K562 (cell line): ENCODE results near the gene ZFP82. TPM values are rescaled to one million over a fixed set of nuclear protein-coding genes. Genes with fewer than 3 reads are reported as not detected.

ENCODE experiments used
- ATAC-seq: fragments of 200-7000 bp; cut with Tn5 transposase; 3 replicates; pipeline ENCODE4 v1.9.1; 2020; ENCODE audit warnings: moderate library complexity
- BruUV-seq: library from RNA; stranded (reverse); fragments of 400-500 nt; replicated peaks from 2 replicates; lab custom pipeline; 2021; lab: Mats Ljungman, UMichigan
- CTCF ChIA-PET: fragments of 300-600 bp; formaldehyde crosslinking; extraction: SDS; loops from one replicate; lab custom pipeline; 2021; ENCODE audit warnings: low intra/inter-chr PET ratio; lab: Yijun Ruan, JAX
- POLR2A ChIA-PET: fragments of 300-600, 350-650 bp; sonication (Branson Sonifier 250); formaldehyde crosslinking; extraction: SDS; loops from one replicate; lab custom pipeline; 2021; ENCODE audit warnings: antibody characterized with exemption, inconsistent platforms; lab: Yijun Ruan, JAX
- DNase-seq, 4 experiments: peaks; one replicate each; pipeline versions ENCODE4 v3.0.0 to v3.0.0-alpha.2; 2011 to 2018; ENCODE audit warnings: low spot score in 3 of 4, mixed read lengths in 3 of 4; ENCODE audit errors: extremely low read depth in 1 of 4
- FAIRE-seq: peaks from 2 replicates; lab custom pipeline; 2011; peaks lifted over from hg19 to GRCh38; lab: Jason Lieb, UNC
- H2AFZ ChIP-seq: 2 replicates; pipeline ENCODE4 v1.6.0; 2011; ENCODE audit warnings: low read depth, low read length, control low read depth, inconsistent platforms
- H3K27ac ChIP-seq: fragments of 200-600 bp; 3 replicates; pipeline ENCODE4 v1.8.0; 2011; ENCODE audit warnings: low read depth, mild to moderate bottlenecking, control low read depth, inconsistent platforms, low read length, moderate library complexity, mixed read lengths; ENCODE audit errors: extremely low read depth
- H3K27me3 ChIP-seq, 2 experiments: fragments of 300-600 bp in 1 of 2; 2 replicates in 1 of 2; 3 replicates in 1 of 2; pipeline versions ENCODE4 v1.6.0 to v1.8.0; 2011; ENCODE audit warnings: inconsistent platforms in 2 of 2, low read length in 2 of 2, mild to moderate bottlenecking in 1 of 2, mixed read lengths in 1 of 2, moderate library complexity in 1 of 2; ENCODE audit not compliant: control insufficient read depth in 2 of 2, insufficient read depth in 2 of 2
- H3K36me3 ChIP-seq: fragments of 300-600 bp; 3 replicates; pipeline ENCODE4 v1.8.0; 2011; ENCODE audit warnings: mild to moderate bottlenecking, low read length, inconsistent platforms; ENCODE audit not compliant: control insufficient read depth, insufficient read depth
- H3K4me1 ChIP-seq, 2 experiments: fragments of 200-600 bp in 1 of 2; replicated peaks in 1 of 2; 2 replicates in 1 of 2; 3 replicates in 1 of 2; pipeline versions ENCODE4 v1.5.1 to v1.8.0; 2011; ENCODE audit warnings: inconsistent platforms in 2 of 2, low read length in 2 of 2, mild to moderate bottlenecking in 1 of 2, mixed read lengths in 1 of 2, moderate library complexity in 1 of 2; ENCODE audit not compliant: control insufficient read depth in 2 of 2, insufficient read depth in 2 of 2
- H3K4me2 ChIP-seq: 2 replicates; pipeline ENCODE4 v1.6.1; 2011; ENCODE audit warnings: low read length, control low read depth, inconsistent platforms, mixed read lengths; ENCODE audit not compliant: insufficient read depth
- H3K4me3 ChIP-seq: fragments of 200-600 bp; sonication (generic), shearing (Covaris generic); 2 replicates; pipeline ENCODE4 v1.5.1; 2016; ENCODE audit warnings: control low read depth, inconsistent platforms
- H3K79me2 ChIP-seq: fragments of 200-600 bp; 3 replicates; pipeline ENCODE4 v1.8.0; 2011; ENCODE audit warnings: low read length, inconsistent platforms; ENCODE audit not compliant: control insufficient read depth, insufficient read depth
- H3K9ac ChIP-seq, 2 experiments: 2 replicates each; pipeline versions ENCODE4 v1.6.0 to v1.6.1; 2011; ENCODE audit warnings: low read depth in 2 of 2, low read length in 2 of 2, control low read depth in 1 of 2, inconsistent platforms in 1 of 2, mild to moderate bottlenecking in 1 of 2, mixed read lengths in 1 of 2; ENCODE audit not compliant: insufficient read depth in 1 of 2
- H3K9me1 ChIP-seq: one replicate; pipeline ENCODE4 v1.6.0; 2011; ENCODE audit warnings: inconsistent platforms, mild to moderate bottlenecking, low read length, moderate library complexity; ENCODE audit not compliant: control insufficient read depth, insufficient read depth
- H3K9me3 ChIP-seq: replicated peaks from 2 replicates; pipeline ENCODE4 v1.5.1; 2011; ENCODE audit warnings: low read depth, low read length, inconsistent platforms; ENCODE audit not compliant: control insufficient read depth, insufficient read depth
- H4K20me1 ChIP-seq: replicated peaks from 2 replicates; pipeline ENCODE4 v1.6.1; 2011; ENCODE audit warnings: low read length, inconsistent platforms, mixed read lengths; ENCODE audit not compliant: control insufficient read depth, insufficient read depth
- ARID1B ChIP-seq: fragments of 450-650 bp; IDR thresholded peaks from 2 replicates; pipeline ENCODE4 v1.6.1; 2016; ENCODE audit warnings: antibody characterized with exemption, mild to moderate bottlenecking, inconsistent platforms
- ATF7 ChIP-seq: fragments of 450-650 bp; IDR thresholded peaks from 2 replicates; pipeline ENCODE4 v1.7.1; 2014; ENCODE audit warnings: mild to moderate bottlenecking, moderate library complexity
- CREM ChIP-seq: IDR thresholded peaks from 2 replicates; pipeline ENCODE4 v1.6.1; 2014; ENCODE audit warnings: antibody characterized with exemption, low read depth
- EGR1 ChIP-seq: fragments of 450-650 bp; conservative IDR thresholded peaks from 2 replicates; pipeline ENCODE4 v1.6.1; 2017; ENCODE audit warnings: mild to moderate bottlenecking
- KDM5B ChIP-seq: fragments of 200-600 bp; sonication (generic); IDR thresholded peaks from 2 replicates; pipeline ENCODE4 v1.6.1; 2012; ENCODE audit warnings: low read depth, mild to moderate bottlenecking, moderate library complexity, low read length, control low read depth, inconsistent platforms; ENCODE audit not compliant: insufficient replicate concordance
- KLF13 ChIP-seq: fragments of 450-650 bp; IDR thresholded peaks from 2 replicates; pipeline ENCODE4 v1.6.1; 2016; ENCODE audit warnings: missing genetic modification characterization, low read depth, mild to moderate bottlenecking, missing compliant biosample characterization, moderate library complexity, borderline replicate concordance
- POLR2A ChIP-seq: fragments of 450-650 bp; conservative IDR thresholded peaks from 2 replicates; pipeline ENCODE4 v1.6.1; 2016
- TCF7L2 ChIP-seq: fragments of 150-350 bp; IDR thresholded peaks from 2 replicates; pipeline ENCODE4 v1.6.1; 2016; ENCODE audit warnings: low read depth, mild to moderate bottlenecking, low read length, moderate library complexity
- ZBTB2 ChIP-seq: fragments of 450-650 bp; IDR thresholded peaks from 2 replicates; pipeline ENCODE4 v1.6.1; 2016; ENCODE audit warnings: antibody characterized with exemption
- WGBS: fragments of 100-300 bp; shearing (Covaris generic); methylation state at CpG from one replicate; pipeline ENCODE4 v1.1.6; 2016; ENCODE audit warnings: low coverage, mixed read lengths; ENCODE audit not compliant: insufficient coverage; ENCODE audit errors: missing lambda C conversion rate; 5-methylcytosine and 5-hydroxymethylcytosine counted together
- in situ Hi-C: fragments of 300-500 bp; cut with MboI; formaldehyde crosslinking; loops from 4 replicates; pipeline ENCODE4 v1.15.0; 2018; ENCODE audit warnings: inconsistent platforms, mixed read lengths
- intact Hi-C: fragments of 100-400 bp; cut with micrococcal nuclease; formaldehyde crosslinking; loops from 2 replicates; pipeline ENCODE4 v1.14.2; 2022
- polyA plus RNA-seq, 8 experiments: library from polyadenylated mRNA; depleted of rRNA in 4 of 8; stranded (reverse) in 5 of 8; unstranded in 3 of 8; fragments of >200 nt; fragmentation: Nextera tagmentation in 2 of 8; fragmentation: Illumina TruSeq in 1 of 8; extraction: Ambion mirVana in 2 of 8; extraction: Trizol in 1 of 8; gene quantifications; 2 replicates each; pipeline versions ENCODE4 v1.2.1 to v1.2.3, GENCODE V29; 2011 to 2014; ENCODE audit warnings: inconsistent platforms in 1 of 8, missing spikeins in 1 of 8
- total RNA-seq, 7 experiments: library from RNA; depleted of rRNA in 6 of 7; stranded (reverse); fragments of >200 nt in 6 of 7; fragmentation: Illumina TruSeq in 2 of 7; extraction: Trizol in 2 of 7; gene quantifications; 2 replicates each; pipeline versions ENCODE4 v1.2.1 to v1.2.3, GENCODE V29; 2011 to 2021; ENCODE audit warnings: low replicate concordance in 1 of 7
- TF ChIP-seq, protein P1 (sequence below), 3 experiments: fragments of 200-800 bp in 1 of 3; fragments of 250-450 bp in 1 of 3; fragments of 450-650 bp in 1 of 3; sonication (Bioruptor Pico) in 1 of 3; sonication (Bioruptor generic) in 1 of 3; formaldehyde crosslinking in 1 of 3; IDR thresholded peaks; 2 replicates each; pipeline versions ENCODE4 v1.6.1 to v1.8.0; 2016 to 2022; ENCODE audit warnings: mild to moderate bottlenecking in 2 of 3, missing genetic modification characterization in 2 of 3, missing compliant biosample characterization in 1 of 3, moderate library complexity in 1 of 3
- TF ChIP-seq, protein P2 (sequence below): sonication (generic); formaldehyde crosslinking; IDR thresholded peaks from 2 replicates; pipeline ENCODE4 v1.8.1; 2023; ENCODE audit warnings: mild to moderate bottlenecking, missing genetic modification reagents

Gene ZFP82
- total and polyA plus RNA-seq, 9 of the 15 experiments (the other 6 are each of a cell fraction or from before 2014, with no cell fraction given), result 2.2 to 7.0 (median 3.0) TPM

DNA sequence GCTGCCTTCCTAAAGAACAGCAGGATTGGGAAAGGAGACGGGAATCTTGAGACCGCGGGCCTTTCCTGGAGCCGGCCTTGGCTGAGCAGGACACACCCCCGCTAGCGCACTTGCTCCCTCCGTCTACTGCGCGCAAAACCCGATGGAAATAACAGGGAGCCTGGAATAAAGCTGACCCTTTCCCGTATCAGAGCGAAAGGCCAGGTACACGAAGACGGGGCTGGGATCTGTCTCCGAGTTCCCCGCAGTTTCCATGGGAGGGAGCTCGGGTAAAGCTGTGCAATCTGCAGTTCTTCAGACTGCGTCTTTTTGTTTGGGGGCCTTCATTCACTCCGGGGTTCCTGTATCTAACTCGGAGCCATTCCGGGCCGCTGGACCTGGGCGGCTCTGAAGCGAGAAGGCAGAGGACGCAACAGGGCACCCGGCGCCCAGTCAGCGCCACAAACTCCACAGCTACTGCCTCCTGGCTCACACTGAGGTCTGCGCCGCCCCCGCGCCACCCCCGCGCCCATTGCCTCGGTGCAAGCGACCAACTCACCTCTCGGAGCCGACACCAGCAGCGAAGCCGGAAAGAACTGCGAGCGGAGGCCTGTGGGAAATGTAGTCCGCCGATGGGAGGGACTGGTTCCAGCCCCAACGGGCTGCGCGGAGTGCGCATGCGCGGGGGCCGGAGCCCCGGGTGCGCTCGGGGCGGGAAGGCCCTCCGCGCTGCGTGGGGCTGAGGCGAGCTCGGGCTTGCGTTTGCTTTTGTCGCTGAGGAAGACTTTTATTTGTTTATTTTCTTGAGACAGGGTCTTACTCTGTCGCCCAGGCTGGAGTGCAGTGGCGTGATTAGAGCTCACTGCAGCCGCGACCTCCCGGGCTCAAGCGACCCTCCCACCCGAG, 39.6 kb downstream of the ZFP82 start, which contains the start of gene ZFP14:
Gene ZFP14, minus strand, starts transcription at position 577 of the 885 bp plus-strand sequence. CDS start 11,309 bp downstream, outside the sequence.
- Histone ChIP-seq H3K27ac (peak within 1 kb of the TSS; percentile 66; the same call in 2 of the 3 replicates), H3K4me2 (peak within 1 kb of the TSS; percentile 77), H3K9me1 (no peaks in the 10 kb centered on the region), H4K20me1 (no peaks in the 10 kb centered on the region), H3K36me3 (no peaks in the 10 kb centered on the region), H3K27me3 (no peaks in the 10 kb centered on the region), H3K9me3 (peaks cover 3% of the 10 kb centered on the region; the same call in 1 of the 2 replicates), H3K4me1 (peaks cover 0 to 10% of the 10 kb centered on the region in 2 experiments; a peak in 2 of 5 replicates), H2AFZ (peak within 1 kb of the TSS; percentile 85), H3K79me2 (no peaks in the 10 kb centered on the region), H3K4me3 (peak within 1 kb of the TSS; percentile 65), H3K9ac (peak within 1 kb of the TSS; percentile 68 to 92)
- BruUV-seq, result TSS peak; percentile 71
- CTCF ChIA-PET, result no interaction called here
- ATAC-seq (peak; percentile 100), DNase-seq (peak; percentile 92 to 98 (median 98)), FAIRE-seq (peak; percentile 65)
- 4% methylated on average over 69 of the region's 69 CpGs for WGBS
- in situ Hi-C loops (no loop called here), intact Hi-C loops (loop anchor here (2.0 kb wide), 1 partner anchor 114 kb away; no protein-coding TSS in a partner anchor)
- POLR2A ChIA-PET, result interaction anchor here (0.5 to 2.1 kb wide), 7 partner anchors 11 to 1223 kb away, joined by 3 to 10 read pairs (median 3); partner anchors contain the start of gene ZNF566
- TF ChIP-seq ATF7, result peak; percentile 99
- TF ChIP-seq, protein P1, sequence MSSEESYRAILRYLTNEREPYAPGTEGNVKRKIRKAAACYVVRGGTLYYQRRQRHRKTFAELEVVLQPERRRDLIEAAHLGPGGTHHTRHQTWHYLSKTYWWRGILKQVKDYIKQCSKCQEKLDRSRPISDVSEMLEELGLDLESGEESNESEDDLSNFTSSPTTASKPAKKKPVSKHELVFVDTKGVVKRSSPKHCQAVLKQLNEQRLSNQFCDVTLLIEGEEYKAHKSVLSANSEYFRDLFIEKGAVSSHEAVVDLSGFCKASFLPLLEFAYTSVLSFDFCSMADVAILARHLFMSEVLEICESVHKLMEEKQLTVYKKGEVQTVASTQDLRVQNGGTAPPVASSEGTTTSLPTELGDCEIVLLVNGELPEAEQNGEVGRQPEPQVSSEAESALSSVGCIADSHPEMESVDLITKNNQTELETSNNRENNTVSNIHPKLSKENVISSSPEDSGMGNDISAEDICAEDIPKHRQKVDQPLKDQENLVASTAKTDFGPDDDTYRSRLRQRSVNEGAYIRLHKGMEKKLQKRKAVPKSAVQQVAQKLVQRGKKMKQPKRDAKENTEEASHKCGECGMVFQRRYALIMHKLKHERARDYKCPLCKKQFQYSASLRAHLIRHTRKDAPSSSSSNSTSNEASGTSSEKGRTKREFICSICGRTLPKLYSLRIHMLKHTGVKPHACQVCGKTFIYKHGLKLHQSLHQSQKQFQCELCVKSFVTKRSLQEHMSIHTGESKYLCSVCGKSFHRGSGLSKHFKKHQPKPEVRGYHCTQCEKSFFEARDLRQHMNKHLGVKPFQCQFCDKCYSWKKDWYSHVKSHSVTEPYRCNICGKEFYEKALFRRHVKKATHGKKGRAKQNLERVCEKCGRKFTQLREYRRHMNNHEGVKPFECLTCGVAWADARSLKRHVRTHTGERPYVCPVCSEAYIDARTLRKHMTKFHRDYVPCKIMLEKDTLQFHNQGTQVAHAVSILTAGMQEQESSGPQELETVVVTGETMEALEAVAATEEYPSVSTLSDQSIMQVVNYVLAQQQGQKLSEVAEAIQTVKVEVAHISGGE (CRISPR knock-in tag; IDR thresholded peaks at IDR 0.05), result peak in 1 of 3 experiments; percentile 59; a peak in 1 of 6 replicates
- peak; percentile 100 for TF ChIP-seq EGR1
- TF ChIP-seq ARID1B, result 0 out of 2 replicates have a peak, but pooled peaks have one; percentile 27
- TF ChIP-seq, protein P2, sequence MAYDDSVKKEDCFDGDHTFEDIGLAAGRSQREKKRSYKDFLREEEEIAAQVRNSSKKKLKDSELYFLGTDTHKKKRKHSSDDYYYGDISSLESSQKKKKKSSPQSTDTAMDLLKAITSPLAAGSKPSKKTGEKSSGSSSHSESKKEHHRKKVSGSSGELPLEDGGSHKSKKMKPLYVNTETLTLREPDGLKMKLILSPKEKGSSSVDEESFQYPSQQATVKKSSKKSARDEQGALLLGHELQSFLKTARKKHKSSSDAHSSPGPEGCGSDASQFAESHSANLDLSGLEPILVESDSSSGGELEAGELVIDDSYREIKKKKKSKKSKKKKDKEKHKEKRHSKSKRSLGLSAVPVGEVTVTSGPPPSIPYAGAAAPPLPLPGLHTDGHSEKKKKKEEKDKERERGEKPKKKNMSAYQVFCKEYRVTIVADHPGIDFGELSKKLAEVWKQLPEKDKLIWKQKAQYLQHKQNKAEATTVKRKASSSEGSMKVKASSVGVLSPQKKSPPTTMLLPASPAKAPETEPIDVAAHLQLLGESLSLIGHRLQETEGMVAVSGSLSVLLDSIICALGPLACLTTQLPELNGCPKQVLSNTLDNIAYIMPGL (CRISPR knock-in tag), result no peak
- 0 out of 2 replicates have a peak, but pooled peaks have one; percentile 25 for TF ChIP-seq POLR2A
- TF ChIP-seq KLF13 (tag), result 0 out of 2 replicates have a peak, but pooled peaks have one; percentile 9
- peak; percentile 83 for TF ChIP-seq CREM
- peak; percentile 39 for TF ChIP-seq KDM5B
- peak; percentile 81 for TF ChIP-seq TCF7L2
- TF ChIP-seq ZBTB2, result peak; percentile 93
